ENCODE measurements around the gene COL5A1. TPM values are rescaled to one million over a fixed set of nuclear protein-coding genes. Genes with fewer than 3 reads are reported as not detected.
A peak's percentile ranks its signal among the peaks of the same experiment; 100 is the strongest.
"Not testable (repeated sequence)": the region's sequence is repeated elsewhere in the genome, so short reads cannot be mapped to it uniquely, and the experiment has no call there.

Gene COL5A1
- total RNA-seq, 1 experiment from 2014 or later: 277 TPM

DNA sequence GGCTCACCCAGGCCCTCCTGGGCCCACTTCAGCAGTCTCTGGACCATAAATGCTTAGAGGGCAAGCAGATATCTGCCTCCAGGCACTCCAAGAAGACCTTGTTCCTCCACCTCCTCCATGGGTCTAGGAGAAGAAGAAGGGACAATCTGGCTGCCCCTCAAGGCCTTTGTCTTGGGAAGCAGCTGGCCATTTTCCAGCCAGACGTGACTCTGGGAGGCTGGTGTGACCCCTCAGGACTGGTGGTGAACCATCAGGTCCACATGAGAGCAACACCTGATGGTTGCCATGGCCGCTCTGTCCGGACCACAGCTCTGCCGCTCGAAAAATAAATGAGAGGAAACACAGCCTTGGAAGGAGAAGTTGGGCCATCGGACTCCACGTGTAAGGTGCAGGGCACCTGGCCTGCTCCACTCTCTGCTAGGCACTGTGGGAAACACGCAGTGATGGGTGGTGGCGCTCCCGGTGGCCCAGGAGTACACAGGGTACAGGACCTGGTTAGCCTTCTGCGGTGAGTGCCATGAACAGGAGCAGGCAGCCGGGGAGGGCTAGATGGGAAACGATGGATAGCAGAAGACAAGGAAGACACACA is 3.0 kb upstream of the COL5A1 start:
- no peak for DNase-seq (ENCODE audit: low read depth)

GRCh38 chr9:134639994-134640393 is 1.6 kb upstream of the COL5A1 start:
- DNase-seq (ENCODE audit: low read depth): no peak

DNA sequence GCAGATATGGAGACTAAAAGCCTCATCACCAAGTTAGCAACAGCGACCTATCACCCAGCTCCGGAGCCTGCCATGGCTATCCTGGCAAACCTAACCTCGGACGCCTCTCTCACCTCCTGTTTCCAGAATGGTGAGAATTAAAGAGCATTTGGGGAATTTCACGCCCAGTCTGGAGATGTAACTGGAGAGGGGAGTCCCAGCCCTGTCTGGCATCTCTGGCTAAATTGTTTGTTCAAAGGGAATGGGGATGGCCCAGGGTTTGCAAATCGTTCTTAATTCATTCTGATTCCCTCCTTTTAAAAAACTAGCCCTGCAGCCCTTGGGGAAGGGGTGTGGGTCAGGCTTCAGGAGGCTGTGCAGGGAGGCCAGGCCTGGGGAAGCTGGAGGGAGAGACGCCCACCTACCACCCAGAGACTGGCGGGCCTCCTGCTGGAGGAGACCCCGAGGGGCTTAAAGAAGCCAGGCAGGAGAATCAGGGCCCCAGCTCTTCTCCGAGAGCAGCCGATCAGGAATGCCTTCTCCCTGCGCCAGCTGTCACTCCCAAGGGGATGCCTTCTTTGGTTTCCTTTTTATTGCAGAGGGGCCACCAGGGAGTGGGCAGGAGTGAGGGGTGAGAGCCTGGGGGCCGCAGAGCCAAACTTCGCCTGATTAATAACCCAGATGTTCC is 964 bp upstream of the COL5A1 start:
- no peak for DNase-seq (ENCODE audit: low read depth)

DNA sequence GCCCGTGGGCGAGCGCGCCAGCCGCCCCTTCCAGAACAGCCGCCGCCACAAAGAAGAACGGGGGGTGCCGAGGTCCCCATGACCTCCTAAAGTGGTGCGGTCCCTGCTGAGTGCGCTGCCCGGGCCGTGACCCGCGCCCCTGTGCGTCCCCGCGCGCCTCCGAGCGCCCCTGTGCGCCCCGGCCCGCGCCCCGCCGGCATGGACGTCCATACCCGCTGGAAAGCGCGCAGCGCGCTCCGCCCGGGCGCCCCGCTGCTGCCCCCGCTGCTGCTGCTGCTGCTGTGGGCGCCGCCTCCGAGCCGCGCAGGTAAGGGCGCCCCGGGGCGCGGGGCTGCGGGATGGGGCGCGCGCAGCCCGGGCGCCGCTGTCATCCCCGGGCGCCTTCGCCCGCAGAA is 384 bp downstream of the COL5A1 start:
- DNase-seq (ENCODE audit: low read depth): no peak

DNA sequence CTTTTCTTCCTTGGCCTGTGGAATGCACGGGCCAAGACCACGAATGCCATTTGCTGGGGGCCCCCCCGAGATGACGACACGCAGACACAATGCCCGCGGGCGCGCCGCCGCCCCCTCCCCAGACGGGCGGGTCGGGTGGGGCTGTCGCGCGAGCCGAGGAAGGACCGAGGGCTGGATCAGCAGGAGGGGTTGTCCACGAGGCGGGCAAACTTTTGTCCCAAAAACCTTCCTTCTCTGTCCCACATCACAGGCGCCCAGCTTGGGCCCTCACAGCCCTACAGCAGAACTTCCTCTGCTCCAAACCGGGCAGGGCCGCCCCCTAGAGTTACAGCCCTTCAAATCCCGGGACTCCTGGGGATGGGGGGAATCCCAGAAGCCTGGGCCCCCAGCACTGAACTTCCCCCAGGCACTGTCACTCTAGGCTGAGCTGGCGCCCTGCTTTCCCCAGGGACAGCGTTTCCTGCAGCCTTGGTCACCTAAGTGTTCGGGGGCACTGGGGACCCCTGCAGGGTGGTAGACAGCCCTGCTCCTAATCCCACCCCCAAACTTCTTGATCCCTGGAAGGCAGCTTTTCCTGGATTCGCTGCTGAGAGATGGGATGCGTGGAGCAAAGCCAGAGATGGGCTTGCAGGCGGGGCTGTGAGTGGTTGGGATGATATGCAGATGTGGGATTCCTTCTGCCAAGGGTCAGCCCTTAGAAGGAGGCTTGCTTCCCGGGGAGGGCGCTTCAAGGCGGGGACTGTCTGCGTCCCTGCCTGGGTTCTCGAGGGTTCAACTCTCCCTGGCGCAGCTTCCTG is 980 bp downstream of the COL5A1 start:
- DNase-seq (ENCODE audit: low read depth): peak; percentile 82

GRCh38 chr9:134643222-134643671 is 1.6 kb downstream of the COL5A1 start:
- DNase-seq (ENCODE audit: low read depth): peak; percentile 89

DNA sequence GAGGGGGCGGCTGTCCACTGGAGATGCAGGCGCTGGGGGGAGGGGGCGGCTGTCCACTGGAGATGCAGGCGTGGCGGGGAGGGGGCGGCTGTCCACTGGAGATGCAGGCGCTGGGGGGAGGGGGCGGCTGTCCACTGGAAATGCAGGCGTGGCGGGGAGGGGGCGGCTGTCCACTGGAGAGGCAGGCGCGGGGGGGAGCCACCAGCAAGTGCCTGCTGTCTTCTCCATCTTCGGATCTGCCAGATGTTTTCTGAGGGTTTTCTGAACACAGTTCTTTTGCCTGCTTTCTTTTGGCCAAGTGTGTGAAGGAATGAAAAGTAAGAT is 2.8 kb downstream of the COL5A1 start:
- DNase-seq (ENCODE audit: low read depth): not testable (repeated sequence)

GRCh38 chr9:134644725-134645606 is 3.4 kb downstream of the COL5A1 start:
- peak; percentile 99 for DNase-seq (ENCODE audit: low read depth)

DNA sequence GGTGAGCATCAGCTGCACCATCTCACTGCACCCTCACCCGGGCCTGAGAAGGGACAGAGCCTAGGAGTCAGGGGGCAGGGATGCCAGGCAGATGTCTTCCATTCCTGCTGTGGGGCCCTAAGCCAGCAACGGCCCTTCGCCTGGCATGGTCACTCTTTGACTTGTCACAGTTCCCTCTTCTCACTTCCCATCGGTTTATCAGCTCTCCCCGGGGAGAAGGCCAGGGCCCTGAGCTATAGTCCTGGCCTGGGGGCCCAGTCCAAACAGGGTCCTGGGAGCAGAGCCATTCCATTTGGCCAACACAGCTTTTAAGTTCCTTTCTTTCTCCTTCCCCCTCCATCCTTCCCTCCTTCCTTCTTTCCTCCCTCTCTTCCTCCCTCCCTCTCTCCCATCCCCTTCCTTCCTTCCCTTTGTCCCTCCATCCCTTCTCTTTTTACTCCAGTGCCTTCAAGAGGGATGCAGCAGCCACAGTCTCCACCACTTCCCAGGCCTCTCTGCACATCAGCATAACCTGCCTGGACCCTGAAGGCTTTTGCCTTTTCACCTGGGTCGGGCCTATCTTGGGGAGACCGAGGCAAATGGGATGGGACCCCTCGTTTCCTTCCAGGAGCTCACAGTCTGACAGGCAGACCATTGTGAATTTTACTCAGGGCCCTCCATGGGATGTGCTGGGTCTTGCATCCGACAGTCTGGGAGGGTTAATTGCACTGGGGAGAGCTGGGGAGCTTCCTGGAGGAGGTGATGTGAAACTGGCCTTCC is 4.2 kb downstream of the COL5A1 start:
- DNase-seq (ENCODE audit: low read depth): no peak

- no peak for DNase-seq (ENCODE audit: low read depth)
Measured at GRCh38 chr9:134647359-134648080, 5.9 kb downstream of the COL5A1 start.

DNA sequence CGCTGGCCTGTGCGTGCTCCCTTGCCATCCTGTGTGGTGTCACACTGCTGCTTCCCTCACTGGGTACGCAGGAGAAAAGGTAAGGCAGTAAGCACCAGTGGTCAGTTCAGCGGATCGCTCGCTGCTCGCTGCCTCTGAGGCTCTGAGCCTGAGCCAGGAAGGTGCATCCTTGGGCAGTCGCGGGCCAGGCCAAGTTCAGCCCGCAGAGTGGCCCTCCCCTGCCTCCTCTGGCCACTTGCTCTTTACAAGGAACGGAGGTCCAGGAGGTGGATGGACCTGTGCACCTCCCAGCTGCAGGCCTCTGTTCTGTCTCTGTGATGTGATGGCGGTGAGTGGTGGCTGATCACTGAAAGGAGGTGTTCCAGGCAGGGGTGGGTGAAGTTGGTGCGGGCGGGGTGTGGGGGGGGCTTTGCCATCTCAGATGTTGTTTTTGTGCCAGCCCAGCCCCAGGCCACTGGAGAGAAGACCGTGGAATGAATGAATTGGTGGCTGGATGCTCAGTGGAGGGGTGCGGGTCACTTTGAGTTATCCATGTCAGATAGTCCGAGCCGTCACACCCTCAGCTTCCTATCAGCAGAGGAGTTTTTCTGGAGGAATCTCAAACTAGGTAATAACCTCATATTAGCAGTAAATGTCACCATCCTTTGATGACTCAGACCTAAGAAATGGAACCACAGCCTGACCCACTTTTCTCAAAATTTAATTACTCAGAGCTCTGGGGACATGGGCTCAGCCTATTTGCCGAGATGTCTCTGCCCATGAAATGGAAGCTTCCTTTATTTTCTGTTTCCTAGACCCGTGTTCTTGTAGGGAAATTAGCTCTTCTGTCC is 7.3 kb downstream of the COL5A1 start:
- peak; percentile 94 for DNase-seq (ENCODE audit: low read depth)

DNA sequence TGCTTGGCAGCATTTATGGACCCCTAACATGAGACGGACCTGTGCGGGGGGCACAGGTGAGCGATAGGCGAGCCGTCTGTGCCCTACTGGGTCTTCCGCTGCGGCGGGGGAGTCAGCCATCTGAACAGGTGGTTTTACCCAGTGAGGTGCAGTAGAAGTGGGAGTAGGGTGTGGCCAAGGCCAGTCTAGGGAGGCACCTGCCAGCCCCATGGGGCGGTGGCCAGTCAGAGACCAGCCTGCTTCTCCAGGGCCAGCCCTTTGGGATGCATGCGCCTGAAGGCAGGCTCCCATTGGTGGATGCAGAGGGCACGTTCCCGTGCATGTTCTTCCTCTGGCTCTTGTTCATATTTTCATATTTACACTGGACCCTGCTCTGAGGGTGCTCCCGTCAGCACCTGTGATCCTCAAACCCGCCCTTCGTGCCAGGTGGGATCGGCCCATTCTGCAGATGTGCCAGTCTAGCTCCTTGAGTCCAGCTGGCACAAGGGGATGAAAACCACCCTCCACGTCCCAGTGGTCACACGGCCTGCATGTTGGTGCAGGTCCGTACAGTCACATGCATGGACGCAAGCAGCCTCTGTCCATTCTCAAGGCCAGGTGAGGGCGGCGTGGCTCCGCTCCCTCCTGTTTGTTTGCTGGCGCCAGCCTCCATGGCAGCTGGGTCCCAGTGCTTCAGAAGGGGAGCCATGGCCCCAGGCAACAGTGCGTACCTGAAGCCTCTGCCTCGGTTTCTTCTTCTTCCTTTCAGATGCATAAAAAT is 9.0 kb downstream of the COL5A1 start:
- no peak for DNase-seq (ENCODE audit: low read depth)

DNA sequence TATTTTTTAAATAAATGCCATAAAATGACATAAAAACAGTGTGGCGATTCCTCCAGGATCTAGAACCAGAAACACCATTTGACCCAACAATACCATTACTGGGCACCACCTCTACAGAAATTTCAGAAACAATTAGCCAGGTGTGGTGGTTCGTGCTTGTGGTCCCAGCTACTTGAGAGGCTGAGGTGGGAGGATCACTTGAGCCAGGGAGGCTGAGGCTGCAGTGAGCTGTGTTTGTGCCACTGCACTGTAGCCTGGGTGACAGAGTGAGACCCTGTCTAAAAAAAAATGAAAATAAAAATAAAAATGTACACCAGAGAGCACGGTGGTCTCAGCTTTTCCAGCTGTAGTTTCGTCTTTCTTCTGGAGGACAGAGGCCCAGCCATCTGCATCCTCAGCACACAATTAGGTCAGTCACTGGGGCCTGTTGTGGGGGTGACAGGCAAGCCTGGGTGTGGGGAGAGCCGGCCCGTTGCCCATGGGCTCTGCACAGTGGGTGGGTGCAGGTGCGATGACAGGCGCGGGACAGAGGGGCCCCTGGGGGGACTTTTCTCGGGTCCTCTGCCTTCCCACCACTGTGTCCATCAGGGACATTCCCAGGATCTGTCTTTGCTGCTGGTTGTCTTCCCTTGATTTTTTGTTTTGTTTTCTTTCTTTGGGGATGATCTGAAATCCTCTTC is 9.8 kb downstream of the COL5A1 start:
- no peak for DNase-seq (ENCODE audit: low read depth)

- no peak for DNase-seq (ENCODE audit: low read depth)
Measured at GRCh38 chr9:134652291-134653225, 11.0 kb downstream of the COL5A1 start.

DNA sequence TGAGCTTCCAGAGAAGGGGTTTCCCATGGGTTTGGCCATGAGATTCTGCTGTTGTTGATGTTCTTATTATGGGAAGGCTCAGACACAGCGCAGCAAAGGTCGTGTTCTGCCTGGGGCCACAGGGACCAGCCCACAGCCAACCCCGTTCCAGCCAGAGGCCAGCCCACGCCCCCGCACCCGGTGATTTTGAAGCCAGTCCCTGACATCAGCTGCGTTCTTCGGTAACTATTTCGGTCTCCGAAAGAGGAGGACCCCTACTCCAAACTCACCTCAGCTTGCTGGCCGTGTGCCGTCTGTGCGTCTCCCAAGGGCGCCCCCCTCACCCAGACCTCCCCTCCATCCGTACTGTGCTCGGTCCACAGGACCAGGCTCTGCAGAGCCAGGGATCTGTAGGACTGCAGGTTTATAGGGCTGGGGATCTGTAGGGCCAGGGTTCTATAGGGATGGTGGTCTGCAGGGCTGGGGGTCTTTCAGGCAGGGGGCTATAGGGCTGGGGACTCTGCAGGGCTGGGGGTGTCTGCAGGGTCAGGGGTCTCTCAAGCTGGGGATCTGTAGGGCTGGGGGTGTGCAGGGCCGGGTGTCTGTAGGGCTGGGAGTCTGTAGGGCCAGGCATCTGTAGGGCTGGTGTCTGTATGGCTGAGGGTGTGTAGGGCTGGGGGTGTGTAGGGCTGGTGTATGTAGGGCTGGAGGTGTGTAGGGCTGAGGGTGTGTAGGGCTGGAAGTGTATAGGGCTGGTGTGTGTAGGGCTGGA is 11.8 kb downstream of the COL5A1 start:
- DNase-seq (ENCODE audit: low read depth): no peak

DNA sequence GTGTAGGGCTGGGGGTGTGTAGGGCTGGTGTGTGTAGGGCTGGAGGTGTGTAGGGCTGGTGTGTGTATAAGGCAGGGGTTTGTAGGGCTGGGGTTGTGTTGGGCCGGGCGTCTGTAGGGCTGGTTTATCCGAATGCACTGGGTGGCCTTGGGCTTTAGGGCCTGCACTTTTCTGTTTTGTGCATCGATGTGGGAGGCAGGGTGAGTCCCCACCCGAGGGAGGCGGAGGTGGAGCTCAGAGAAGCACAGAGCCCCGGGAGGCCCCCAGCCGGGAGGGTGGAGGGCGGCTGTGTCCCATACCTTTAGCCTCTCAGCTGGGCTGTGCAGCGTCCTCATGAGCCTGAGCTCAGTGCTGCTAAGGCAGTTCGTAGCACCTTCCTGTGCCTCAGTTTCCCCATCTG is 13.5 kb downstream of the COL5A1 start:
- DNase-seq (ENCODE audit: low read depth): peak; percentile 24

All from M059J (cell line).